CD4-positive, alpha-beta T cell treated with Interleukin-12 subunit alpha and Interleukin-12 subunit beta, for 1 hour (primary cell): ENCODE results near the gene DEGS2.
"Not testable (repeated sequence)": the region's sequence is repeated elsewhere in the genome, so short reads cannot be mapped to it uniquely, and the experiment has no call there.

Experiments
- DNase-seq: peaks from one replicate; pipeline ENCODE4 v3.0.0-alpha.2; 2020

Gene DEGS2

GRCh38 chr14:100159094-100159864 lies at the start of gene DEGS2:
Gene DEGS2, minus strand, starts transcription at chr14:100159645. Its CDS starts 58 bp downstream, at chr14:100159587.
- peak; percentile 66 for DNase-seq

- DNase-seq: not testable (repeated sequence)
Observed at GRCh38 chr14:100208136-100208535, 48.7 kb upstream of the DEGS2 start.

- DNase-seq: not testable (repeated sequence)
Observed at GRCh38 chr14:100207588-100207987, 48.1 kb upstream of the DEGS2 start.

- DNase-seq: not testable (repeated sequence)
Observed at GRCh38 chr14:100204835-100205167, 45.4 kb upstream of the DEGS2 start.

- DNase-seq: no peak
Observed at GRCh38 chr14:100203962-100204834, 44.8 kb upstream of the DEGS2 start.

- no peak for DNase-seq
Observed at GRCh38 chr14:100203146-100203545, 43.7 kb upstream of the DEGS2 start.

GRCh38 chr14:100202712-100203111 lies 43.3 kb upstream of the DEGS2 start:
- DNase-seq: no peak

GRCh38 chr14:100201701-100202100 lies 42.3 kb upstream of the DEGS2 start:
- no peak for DNase-seq

- DNase-seq: no peak
Observed at GRCh38 chr14:100200311-100200710, 40.9 kb upstream of the DEGS2 start.

- no peak for DNase-seq
Observed at GRCh38 chr14:100199240-100199860, 39.9 kb upstream of the DEGS2 start.

- DNase-seq: peak; percentile 22
Observed at GRCh38 chr14:100193417-100194357, 34.2 kb upstream of the DEGS2 start.

GRCh38 chr14:100192672-100193416 lies 33.4 kb upstream of the DEGS2 start:
- peak; percentile 100 for DNase-seq

GRCh38 chr14:100192250-100192671 lies 32.8 kb upstream of the DEGS2 start:
- no peak for DNase-seq

- no peak for DNase-seq
Observed at GRCh38 chr14:100191584-100192249, 32.3 kb upstream of the DEGS2 start.

GRCh38 chr14:100190126-100190525 lies 30.7 kb upstream of the DEGS2 start:
- no peak for DNase-seq

- no peak for DNase-seq
Observed at GRCh38 chr14:100188392-100189030, 29.1 kb upstream of the DEGS2 start.

GRCh38 chr14:100187247-100187833 lies 27.9 kb upstream of the DEGS2 start:
- no peak for DNase-seq

GRCh38 chr14:100181876-100182551 lies 22.6 kb upstream of the DEGS2 start:
- not testable (repeated sequence) for DNase-seq

GRCh38 chr14:100180671-100181070 lies 21.2 kb upstream of the DEGS2 start:
- not testable (repeated sequence) for DNase-seq
